Endothelial cell of umbilical vein (primary cell): ENCODE data around the gene PPM1G. TPM values are rescaled to one million over a fixed set of nuclear protein-coding genes. Genes with fewer than 3 reads are reported as not detected.

Experiments
- BruUV-seq: library from RNA; stranded (reverse); fragments of 400-500 nt; replicated peaks from 2 replicates; lab custom pipeline; 2021; lab: Mats Ljungman, UMichigan
- CTCF ChIA-PET: fragments of 300-600, 350-600 bp; sonication (Branson Sonifier 250); formaldehyde crosslinking; loops from one replicate; lab custom pipeline; 2021; ENCODE audit warnings: antibody characterized with exemption, inconsistent platforms; lab: Charles Lee
- POLR2A ChIA-PET: fragments of 300-600, 350-600 bp; sonication (Branson Sonifier 250); formaldehyde crosslinking; loops from one replicate; lab custom pipeline; 2021; ENCODE audit warnings: antibody characterized with exemption, inconsistent platforms; lab: Charles Lee
- DNase-seq: peaks from one replicate; pipeline ENCODE4 v3.0.0-alpha.2; 2011; ENCODE audit warnings: low read depth, low spot score
- FAIRE-seq: peaks from 2 replicates; lab custom pipeline; 2011; peaks lifted over from hg19 to GRCh38; lab: Jason Lieb, UNC
- H2AFZ ChIP-seq: 2 replicates; pipeline ENCODE4 v1.6.0; 2012; ENCODE audit warnings: low read depth, low read length, control low read depth, inconsistent platforms
- H3K27ac ChIP-seq: 2 replicates; pipeline ENCODE4 v1.5.1; 2011; ENCODE audit warnings: low read depth, mild to moderate bottlenecking, control low read depth, low read length, moderate library complexity; ENCODE audit not compliant: insufficient read depth
- H3K27me3 ChIP-seq, 2 experiments: 2 replicates each; pipeline versions ENCODE4 v1.6.0 to v1.6.1; 2011; ENCODE audit warnings: low read length in 2 of 2, mixed read lengths in 1 of 2; ENCODE audit not compliant: control insufficient read depth in 2 of 2, insufficient read depth in 2 of 2
- H3K36me3 ChIP-seq, 2 experiments: 2 replicates in 1 of 2; 3 replicates in 1 of 2; pipeline ENCODE4 v1.5.1; 2011; ENCODE audit warnings: low read length in 2 of 2, mild to moderate bottlenecking in 1 of 2, moderate library complexity in 1 of 2; ENCODE audit not compliant: control insufficient read depth in 2 of 2, insufficient read depth in 2 of 2; ENCODE audit errors: extremely low read depth in 1 of 2
- H3K4me1 ChIP-seq: 3 replicates; pipeline ENCODE4 v1.5.1; 2011; ENCODE audit warnings: mild to moderate bottlenecking, low read length; ENCODE audit not compliant: control insufficient read depth, insufficient read depth; ENCODE audit errors: extremely low read depth
- H3K4me2 ChIP-seq: 2 replicates; pipeline ENCODE4 v1.6.1; 2011; ENCODE audit warnings: low read length, control low read depth, mixed read lengths; ENCODE audit not compliant: insufficient read depth
- H3K4me3 ChIP-seq, 3 experiments: fragments of 200-600 bp in 1 of 3; sonication (generic), shearing (Covaris generic) in 1 of 3; replicated peaks in 1 of 3; 2 replicates each; pipeline ENCODE4 v1.5.1; 2011 to 2016; ENCODE audit warnings: control low read depth in 3 of 3, low read length in 3 of 3, mild to moderate bottlenecking in 2 of 3, inconsistent platforms in 1 of 3, low read depth in 1 of 3, moderate library complexity in 1 of 3; ENCODE audit not compliant: insufficient read depth in 1 of 3
- H3K79me2 ChIP-seq: 2 replicates; pipeline ENCODE4 v1.6.0; 2012; ENCODE audit warnings: low read length, inconsistent platforms; ENCODE audit not compliant: control insufficient read depth, insufficient read depth
- H3K9ac ChIP-seq: replicated peaks from 2 replicates; pipeline ENCODE3; 2011; ENCODE audit warnings: low read length, control low read depth; ENCODE audit not compliant: insufficient read depth; ENCODE audit errors: extremely low read depth
- H3K9me1 ChIP-seq: replicated peaks from 3 replicates; pipeline ENCODE4 v1.6.0; 2011; ENCODE audit warnings: mild to moderate bottlenecking, low read length; ENCODE audit not compliant: control insufficient read depth, insufficient read depth; ENCODE audit errors: extremely low read depth
- H3K9me3 ChIP-seq: replicated peaks from 2 replicates; pipeline ENCODE4 v1.5.1; 2012; ENCODE audit warnings: low read length, inconsistent platforms; ENCODE audit not compliant: control insufficient read depth, insufficient read depth
- H4K20me1 ChIP-seq: replicated peaks from 2 replicates; pipeline ENCODE3; 2011; ENCODE audit warnings: mild to moderate bottlenecking, low read length; ENCODE audit not compliant: control insufficient read depth, insufficient read depth; ENCODE audit errors: extremely low read depth
- EZH2 ChIP-seq: IDR thresholded peaks from 2 replicates; pipeline ENCODE4 v1.6.1; 2012; ENCODE audit warnings: borderline replicate concordance, low read depth, mild to moderate bottlenecking, moderate library complexity, low read length, inconsistent platforms; ENCODE audit not compliant: severe bottlenecking
- FOS ChIP-seq: IDR thresholded peaks from 2 replicates; pipeline ENCODE4 v1.6.1; 2011; ENCODE audit warnings: mild to moderate bottlenecking, low read length, moderate library complexity, borderline replicate concordance; ENCODE audit not compliant: insufficient read depth
- GATA2 ChIP-seq: IDR thresholded peaks from 2 replicates; pipeline ENCODE4 v1.7.0; 2011; ENCODE audit warnings: low read depth, mild to moderate bottlenecking, moderate library complexity, mixed read lengths, low read length; ENCODE audit not compliant: insufficient read length, insufficient read depth
- JUN ChIP-seq: IDR thresholded peaks from 2 replicates; pipeline ENCODE4 v1.6.1; 2011; ENCODE audit warnings: borderline replicate concordance, low read depth; ENCODE audit not compliant: insufficient read length, insufficient read depth
- MYC ChIP-seq: IDR thresholded peaks from one replicate; pipeline ENCODE4 v1.6.1; 2011; ENCODE audit warnings: mild to moderate bottlenecking, low read depth, low read length
- POLR2A ChIP-seq: IDR thresholded peaks from 2 replicates; pipeline ENCODE4 v1.6.1; 2012; ENCODE audit warnings: low read depth, mild to moderate bottlenecking, control low read depth, low read length
- POLR2AphosphoS5 ChIP-seq: IDR thresholded peaks from 2 replicates; pipeline ENCODE4 v1.6.1; 2012; ENCODE audit warnings: low read depth, mild to moderate bottlenecking, control low read depth, low read length, moderate library complexity; ENCODE audit not compliant: insufficient read depth
- dilution Hi-C: fragments of 300-500 bp; cut with MboI; formaldehyde crosslinking; loops from one replicate; pipeline ENCODE4 v1.15.0; 2019; ENCODE audit warnings: low sequenced_read_pairs; ENCODE audit not compliant: extremely low pct_ligation_motif_present
- intact Hi-C: fragments of 100-400 bp; cut with micrococcal nuclease; formaldehyde crosslinking; loops from one replicate; pipeline ENCODE4 v1.10.0; 2022
- polyA plus RNA-seq, 4 experiments: library from polyadenylated mRNA; depleted of rRNA in 3 of 4; stranded (reverse) in 3 of 4; unstranded in 1 of 4; fragments of >200 nt; gene quantifications; 2 replicates each; pipeline versions ENCODE4 v1.2.1 to v1.2.3, GENCODE V29; 2011 to 2012; ENCODE audit warnings: missing spikeins in 1 of 4
- total RNA-seq: library from RNA; stranded (reverse); gene quantifications from 2 replicates; pipeline ENCODE4 v1.2.3, GENCODE V29; 2021
- TF ChIP-seq, protein P1 (sequence below), 2 donors: IDR thresholded peaks; 1 replicate in 1 of 2; 2 replicates in 1 of 2; pipeline ENCODE4 v1.5.1; 2011; ENCODE audit warnings: low read length in 2 of 2, mild to moderate bottlenecking in 2 of 2, moderate library complexity in 2 of 2, control low read depth in 1 of 2, inconsistent platforms in 1 of 2, low read depth in 1 of 2; ENCODE audit not compliant: insufficient read depth in 1 of 2; ENCODE audit errors: extremely low read depth in 1 of 2
- TF ChIP-seq, protein P2 (sequence below): IDR thresholded peaks from 2 replicates; pipeline ENCODE4 v1.6.1; 2011; ENCODE audit not compliant: insufficient read depth, insufficient read length

PPM1G gene
- total and polyA plus RNA-seq, 2 donors (not counting 3 experiments of a cell fraction or from before 2014, with no cell fraction given): 48.1 to 135 TPM

DNA sequence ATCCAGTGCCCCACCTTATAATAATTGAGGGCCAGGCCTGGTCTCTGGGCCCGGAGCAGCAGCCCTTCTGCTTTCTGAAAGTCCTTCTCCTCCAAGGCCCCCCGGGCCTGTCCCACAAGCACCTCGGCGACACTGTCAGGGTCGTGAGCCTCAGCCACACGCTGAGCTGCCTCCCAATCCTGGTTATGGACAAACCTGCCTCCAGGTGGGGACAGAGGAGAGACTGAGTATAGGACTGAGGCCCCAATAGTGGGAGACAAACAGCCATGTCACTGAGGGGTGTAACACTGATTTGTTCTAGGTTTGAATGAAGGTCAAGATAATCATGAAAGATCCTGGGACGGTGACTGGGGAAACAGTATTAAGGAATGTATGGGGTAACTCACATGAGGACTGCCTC, 44.6 kb upstream of the PPM1G start:
- peaks cover 6 to 27% of the 10 kb centered on the region in 2 experiments for H3K36me3 ChIP-seq
- no peak overlapping the region for H3K9ac ChIP-seq
- H3K4me3 ChIP-seq: no peak overlapping the region
- dilution Hi-C loops: loop anchor here (25.0 kb wide), 1 partner anchor 133 kb away; the partner anchor contains the start of gene ZNF512
- CTCF ChIA-PET: no interaction called here
- H2AFZ ChIP-seq: no peak overlapping the region
- no TSS peak for BruUV-seq
- H3K4me2 ChIP-seq: no peak overlapping the region
- H4K20me1 ChIP-seq: no peaks in the 10 kb centered on the region
- no peak for DNase-seq
- no peaks in the 10 kb centered on the region for H3K9me1 ChIP-seq
- H3K4me1 ChIP-seq: no peaks in the 10 kb centered on the region
- TF ChIP-seq MYC: no peak
- no peak for TF ChIP-seq POLR2AphosphoS5
- no peak for TF ChIP-seq FOS
- no peak for TF ChIP-seq EZH2
- TF ChIP-seq JUN: no peak
- no peak for TF ChIP-seq POLR2A
- TF ChIP-seq, protein P1, sequence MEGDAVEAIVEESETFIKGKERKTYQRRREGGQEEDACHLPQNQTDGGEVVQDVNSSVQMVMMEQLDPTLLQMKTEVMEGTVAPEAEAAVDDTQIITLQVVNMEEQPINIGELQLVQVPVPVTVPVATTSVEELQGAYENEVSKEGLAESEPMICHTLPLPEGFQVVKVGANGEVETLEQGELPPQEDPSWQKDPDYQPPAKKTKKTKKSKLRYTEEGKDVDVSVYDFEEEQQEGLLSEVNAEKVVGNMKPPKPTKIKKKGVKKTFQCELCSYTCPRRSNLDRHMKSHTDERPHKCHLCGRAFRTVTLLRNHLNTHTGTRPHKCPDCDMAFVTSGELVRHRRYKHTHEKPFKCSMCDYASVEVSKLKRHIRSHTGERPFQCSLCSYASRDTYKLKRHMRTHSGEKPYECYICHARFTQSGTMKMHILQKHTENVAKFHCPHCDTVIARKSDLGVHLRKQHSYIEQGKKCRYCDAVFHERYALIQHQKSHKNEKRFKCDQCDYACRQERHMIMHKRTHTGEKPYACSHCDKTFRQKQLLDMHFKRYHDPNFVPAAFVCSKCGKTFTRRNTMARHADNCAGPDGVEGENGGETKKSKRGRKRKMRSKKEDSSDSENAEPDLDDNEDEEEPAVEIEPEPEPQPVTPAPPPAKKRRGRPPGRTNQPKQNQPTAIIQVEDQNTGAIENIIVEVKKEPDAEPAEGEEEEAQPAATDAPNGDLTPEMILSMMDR (IDR thresholded peaks at IDR 0.05; ENCODE audit: extremely low read depth in 1 of 2, insufficient read depth in 1 of 2, low read depth in 1 of 2, low read length in 2 of 2): no peak
- no peaks in the 10 kb centered on the region for H3K9me3 ChIP-seq
- intact Hi-C loops: no loop called here
- no peaks in the 10 kb centered on the region for H3K27me3 ChIP-seq
- H3K27ac ChIP-seq: no peak overlapping the region
- FAIRE-seq: no peak
- POLR2A ChIA-PET: no interaction called here
- H3K79me2 ChIP-seq: no peaks in the 10 kb centered on the region

DNA sequence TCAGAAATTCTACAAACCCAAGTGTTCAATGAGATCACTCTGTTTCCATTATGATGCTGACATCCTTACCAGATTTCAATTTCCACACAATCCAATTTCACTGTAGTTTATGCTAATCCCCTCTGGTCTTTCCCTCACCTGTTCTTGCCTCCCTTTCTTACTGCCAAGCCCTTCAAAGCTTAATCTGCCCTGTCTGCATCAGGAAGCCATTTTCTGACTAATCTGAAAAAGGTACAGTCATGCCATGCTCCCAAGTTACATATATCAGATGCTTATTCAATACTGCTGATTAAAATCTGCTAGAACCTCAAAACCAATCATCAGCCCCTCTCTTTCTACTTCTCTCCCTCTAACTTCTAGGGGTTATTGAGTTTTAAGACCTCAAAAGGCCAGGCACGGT, 41.7 kb upstream of the PPM1G start:
- Histone ChIP-seq H2AFZ (no peak overlapping the region), H3K36me3 (peaks cover 7 to 16% of the 10 kb centered on the region in 2 experiments), H3K27me3 (no peaks in the 10 kb centered on the region), H3K4me3 (no peak overlapping the region), H4K20me1 (no peaks in the 10 kb centered on the region), H3K4me1 (no peaks in the 10 kb centered on the region), H3K79me2 (no peaks in the 10 kb centered on the region), H3K9me1 (no peaks in the 10 kb centered on the region), H3K9me3 (no peaks in the 10 kb centered on the region), H3K4me2 (no peak overlapping the region), H3K9ac (no peak overlapping the region), H3K27ac (no peak overlapping the region)
- FAIRE-seq (no peak), DNase-seq (no peak)
- no TSS peak for BruUV-seq
- ChIA-PET POLR2A (no interaction called here), CTCF (no interaction called here)
- intact Hi-C loops (no loop called here), dilution Hi-C loops (loop anchor here (25.0 kb wide), 1 partner anchor 136 kb away; the partner anchor contains the start of gene ZNF512)
- TF ChIP-seq, protein P1 (IDR thresholded peaks at IDR 0.05; ENCODE audit: extremely low read depth in 1 of 2, insufficient read depth in 1 of 2, low read depth in 1 of 2, low read length in 2 of 2): no peak
- no peak for TF ChIP-seq MYC
- TF ChIP-seq, protein P2, sequence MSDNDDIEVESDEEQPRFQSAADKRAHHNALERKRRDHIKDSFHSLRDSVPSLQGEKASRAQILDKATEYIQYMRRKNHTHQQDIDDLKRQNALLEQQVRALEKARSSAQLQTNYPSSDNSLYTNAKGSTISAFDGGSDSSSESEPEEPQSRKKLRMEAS: no peak
- no peak for TF ChIP-seq POLR2A
- TF ChIP-seq GATA2: no peak
- TF ChIP-seq JUN: no peak
- TF ChIP-seq POLR2AphosphoS5: no peak
- no peak for TF ChIP-seq FOS
- no peak for TF ChIP-seq EZH2
